ENCODE results near the gene ACSM4.
"Not testable (repeated sequence)": the region's sequence is repeated elsewhere in the genome, so short reads cannot be mapped to it uniquely, and the experiment has no call there.

ACSM4 gene

DNA sequence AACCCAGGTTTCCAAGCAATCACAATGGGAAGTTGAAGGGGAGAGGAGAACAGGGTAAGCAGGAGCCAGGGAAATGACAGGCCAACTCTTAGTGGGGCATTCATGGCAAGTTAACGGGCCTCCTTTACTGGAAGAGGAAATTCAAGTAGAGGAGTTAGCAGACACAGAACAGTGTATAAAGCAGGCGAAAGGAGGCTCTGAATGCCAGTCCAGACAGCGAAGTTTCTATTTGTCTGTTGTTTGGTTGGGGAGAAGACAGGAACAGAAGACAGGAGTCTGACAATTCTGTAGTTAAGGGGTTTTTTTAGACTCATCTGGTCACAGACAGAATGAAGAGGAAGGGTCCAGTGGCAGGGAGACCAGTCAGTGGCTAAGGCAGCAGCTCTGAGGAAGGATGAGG lies at the start of gene ACSM4:
Gene ACSM4, plus strand, starts transcription at position 301 of the 400 bp plus-strand sequence. CDS start 260 bp downstream, outside the sequence.
- in situ Hi-C loops (cut with HindIII; ENCODE audit: low sequenced_read_pairs): no loop called here

DNA sequence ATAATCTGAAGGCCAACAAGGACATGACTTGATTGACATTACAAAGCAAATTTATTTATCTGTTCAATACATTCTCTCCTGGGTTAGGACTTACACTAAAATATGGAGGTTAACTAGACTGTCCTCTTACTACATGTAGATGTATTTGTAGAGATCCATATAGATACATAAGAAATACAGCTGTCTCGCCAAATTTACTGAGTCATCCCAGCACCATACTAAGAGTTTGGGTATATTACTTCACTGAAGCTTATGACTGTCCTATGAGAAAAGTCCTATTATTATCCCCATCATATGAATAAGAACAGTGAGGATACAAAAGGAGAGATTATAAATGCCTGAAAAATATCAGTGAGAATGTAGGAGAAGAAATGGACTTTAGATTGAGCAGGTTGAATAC lies 44.8 kb upstream of the ACSM4 start:
- in situ Hi-C loops (cut with HindIII; ENCODE audit: low sequenced_read_pairs): no loop called here

DNA sequence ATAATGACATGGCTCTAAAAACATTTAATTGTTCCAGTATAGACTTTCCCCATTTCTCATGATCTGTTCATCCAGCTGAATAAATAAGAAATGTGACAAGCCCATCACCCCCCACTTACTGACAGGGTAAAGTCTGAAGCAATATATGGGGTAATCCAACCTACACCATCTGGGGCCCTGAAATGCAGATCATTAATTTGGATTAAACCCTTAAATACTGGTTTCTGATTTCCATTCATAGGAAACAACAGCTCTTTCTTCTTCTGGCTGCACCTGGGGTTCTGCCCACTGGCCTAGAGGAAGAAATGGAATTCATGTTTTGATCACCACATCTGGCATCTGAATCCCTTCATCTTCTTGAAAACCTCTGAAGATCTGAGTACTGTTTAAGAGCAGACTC lies 39.3 kb upstream of the ACSM4 start:
- in situ Hi-C loops (cut with HindIII; ENCODE audit: low sequenced_read_pairs): no loop called here

DNA sequence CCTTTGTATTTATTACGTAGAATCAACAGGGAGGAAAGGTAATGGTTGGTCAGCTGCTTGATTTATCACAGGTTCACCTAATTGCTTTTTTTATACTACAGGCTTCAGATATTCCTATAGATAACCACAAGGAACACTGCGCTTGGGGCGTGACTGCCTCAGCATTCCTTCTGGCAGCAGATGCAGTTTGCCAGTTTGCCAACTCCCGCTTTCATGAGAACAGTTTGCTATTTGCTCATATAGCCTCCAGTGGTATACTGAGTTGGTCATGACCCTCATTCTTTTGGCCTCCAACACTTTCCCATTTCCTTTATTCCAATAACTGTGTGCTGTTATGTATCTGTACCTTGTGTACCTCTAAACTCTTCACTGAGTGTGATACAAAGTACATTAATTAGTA lies 38.6 kb upstream of the ACSM4 start:
- in situ Hi-C loops (cut with HindIII; ENCODE audit: low sequenced_read_pairs): no loop called here

DNA sequence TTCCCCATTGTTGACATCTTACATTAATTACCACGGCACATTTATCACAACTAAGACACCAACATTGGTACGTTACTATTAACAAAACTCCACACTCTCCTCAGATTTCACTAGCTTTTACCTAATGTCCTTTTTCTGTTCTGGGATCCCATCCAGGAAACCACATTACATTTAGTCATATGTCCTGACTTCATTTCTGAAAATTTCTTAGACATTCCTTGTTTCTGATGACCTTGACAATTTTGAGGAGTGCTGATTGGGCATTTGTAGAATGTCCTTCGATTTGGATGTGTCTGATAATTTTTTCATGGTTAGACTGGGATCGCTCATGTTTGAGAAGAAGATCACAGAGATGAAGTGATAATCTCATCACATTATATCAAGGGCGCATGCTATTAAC lies 34.6 kb upstream of the ACSM4 start:
- in situ Hi-C loops (cut with HindIII; ENCODE audit: low sequenced_read_pairs): no loop called here

- in situ Hi-C loops (cut with HindIII; ENCODE audit: low sequenced_read_pairs): no loop called here
Observed at GRCh38 chr12:7271893-7272514, 31.9 kb upstream of the ACSM4 start.

- in situ Hi-C loops (cut with HindIII; ENCODE audit: low sequenced_read_pairs): not testable (repeated sequence)
Observed at GRCh38 chr12:7275482-7275881, 28.4 kb upstream of the ACSM4 start.

- in situ Hi-C loops (cut with HindIII; ENCODE audit: low sequenced_read_pairs): no loop called here
Observed at GRCh38 chr12:7282844-7283243, 21.0 kb upstream of the ACSM4 start.

DNA sequence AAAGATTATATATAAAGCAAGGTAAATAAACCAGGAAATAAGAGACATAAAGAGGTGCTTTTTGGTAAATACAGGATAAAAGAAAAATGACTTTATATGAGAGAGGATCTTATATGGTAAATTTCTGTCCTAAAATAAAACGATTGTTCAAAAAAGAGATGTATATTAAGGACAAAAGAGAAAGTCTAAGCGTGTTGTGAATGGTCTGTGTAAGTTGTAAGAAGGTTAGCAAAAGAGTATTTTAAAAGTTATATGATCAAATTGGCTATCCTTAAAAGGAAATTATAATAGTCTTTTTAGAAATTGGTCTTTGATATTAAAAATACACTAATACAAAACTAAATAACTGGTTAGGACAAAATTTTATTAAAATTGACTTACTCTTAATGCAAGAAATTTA lies 14.1 kb upstream of the ACSM4 start:
- in situ Hi-C loops (cut with HindIII; ENCODE audit: low sequenced_read_pairs): no loop called here

GRCh38 chr12:7290588-7290987 lies 13.3 kb upstream of the ACSM4 start:
- in situ Hi-C loops (cut with HindIII; ENCODE audit: low sequenced_read_pairs): not testable (repeated sequence)

DNA sequence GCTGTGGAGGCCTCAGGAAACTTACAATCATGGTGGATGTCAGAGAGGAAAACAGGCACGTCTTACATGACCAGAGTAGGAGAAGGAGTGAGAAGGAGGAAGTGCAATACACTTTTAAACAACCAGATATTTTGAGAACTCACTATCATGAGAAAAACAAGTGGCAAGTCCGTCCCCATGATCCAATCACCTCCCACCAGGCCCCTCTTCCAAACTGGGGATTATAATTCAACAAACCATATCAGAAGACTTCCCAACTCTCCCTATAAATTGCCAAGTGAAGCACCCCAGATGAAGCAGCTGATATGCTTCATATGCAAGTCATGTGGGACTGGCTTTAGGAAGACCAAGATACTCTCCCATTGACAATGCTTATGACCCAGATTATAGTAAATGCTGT lies 11.6 kb upstream of the ACSM4 start:
- in situ Hi-C loops (cut with HindIII; ENCODE audit: low sequenced_read_pairs): no loop called here

DNA sequence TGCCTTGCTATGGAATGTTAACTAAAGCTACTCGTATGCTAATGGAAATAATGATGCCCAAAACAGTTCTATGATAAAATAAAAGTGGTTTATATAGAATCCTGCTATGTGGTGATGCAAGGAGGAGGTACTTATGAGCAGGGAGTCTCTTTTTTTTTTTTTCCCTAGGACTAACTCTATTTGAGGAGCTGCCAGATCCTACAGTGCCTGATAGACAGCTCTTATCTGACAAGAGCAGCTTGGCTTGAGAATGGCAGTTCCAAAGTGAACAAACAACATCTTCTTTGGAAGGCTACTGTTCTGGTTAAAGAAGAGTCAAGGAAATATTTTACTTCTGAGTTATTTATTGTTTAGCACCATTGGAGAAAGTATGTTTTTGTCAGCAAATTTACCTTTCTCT lies 10.2 kb upstream of the ACSM4 start:
- in situ Hi-C loops (cut with HindIII; ENCODE audit: low sequenced_read_pairs): no loop called here

- in situ Hi-C loops (cut with HindIII; ENCODE audit: low sequenced_read_pairs): no loop called here
Observed at GRCh38 chr12:7295529-7295928, 8.3 kb upstream of the ACSM4 start.

DNA sequence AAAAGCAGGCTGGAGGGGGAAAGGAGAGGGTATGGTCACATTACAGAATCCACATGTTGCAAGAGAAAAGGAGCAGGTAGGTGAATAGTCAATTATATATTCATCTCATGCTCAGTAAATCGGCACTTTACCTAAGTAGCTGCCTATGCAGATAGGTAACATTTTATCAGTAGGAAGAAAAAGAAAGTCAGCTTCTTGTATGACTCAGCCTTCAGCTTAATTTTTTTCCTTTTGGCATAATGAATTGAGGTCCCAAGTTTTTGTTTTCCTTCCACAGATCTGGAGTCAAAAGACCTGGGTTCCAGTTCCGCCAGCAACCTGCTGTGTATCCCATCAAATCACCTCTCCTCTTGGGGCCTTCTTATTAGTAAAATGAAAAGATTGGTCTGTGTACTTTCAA lies 6.0 kb upstream of the ACSM4 start:
- in situ Hi-C loops (cut with HindIII; ENCODE audit: low sequenced_read_pairs): no loop called here

GRCh38 chr12:7302266-7302986 lies 1.4 kb upstream of the ACSM4 start:
- in situ Hi-C loops (cut with HindIII; ENCODE audit: low sequenced_read_pairs): no loop called here

DNA sequence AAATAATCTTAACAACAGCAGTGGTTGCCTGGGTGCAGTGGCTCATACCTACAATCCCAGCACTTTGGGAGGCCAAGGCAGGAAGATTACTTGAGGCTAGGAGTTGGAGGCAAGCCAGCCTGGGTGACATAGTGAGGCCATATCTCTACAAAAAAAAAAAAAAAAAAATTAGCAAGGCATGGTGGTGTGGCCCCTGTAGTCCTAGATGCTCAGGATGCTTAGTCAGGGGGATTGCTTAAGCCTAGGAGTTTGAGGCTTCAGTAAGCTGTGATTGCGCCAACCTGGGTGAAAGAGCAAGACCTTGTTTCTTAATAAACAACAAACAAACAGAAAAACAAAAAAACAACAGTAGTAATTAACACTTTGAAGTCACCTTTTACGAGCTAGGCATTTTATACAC lies 642 bp upstream of the ACSM4 start:
- in situ Hi-C loops (cut with HindIII; ENCODE audit: low sequenced_read_pairs): no loop called here

DNA sequence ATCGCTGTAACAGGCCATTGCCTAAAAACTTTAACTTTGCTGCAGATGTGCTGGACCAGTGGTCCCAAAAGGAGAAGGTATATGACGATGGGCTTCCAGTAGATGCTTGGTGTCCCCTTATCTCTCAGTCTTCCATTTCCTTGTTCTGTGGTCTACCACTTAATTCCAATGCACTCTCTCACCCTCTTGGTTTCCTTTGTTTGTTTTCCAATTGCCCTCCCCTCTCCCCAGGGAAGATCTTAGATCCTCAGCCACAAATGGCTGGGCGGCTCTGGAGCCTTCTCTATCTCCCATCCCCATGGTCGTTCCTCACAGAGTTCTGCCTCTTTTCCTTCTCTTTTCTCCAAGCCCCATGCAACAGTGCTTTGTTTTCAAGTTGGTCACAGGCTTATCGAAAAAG lies 584 bp downstream of the ACSM4 start:
- in situ Hi-C loops (cut with HindIII; ENCODE audit: low sequenced_read_pairs): no loop called here

GRCh38 chr12:7310070-7310469 lies 6.2 kb downstream of the ACSM4 start:
- in situ Hi-C loops (cut with HindIII; ENCODE audit: low sequenced_read_pairs): no loop called here

- in situ Hi-C loops (cut with HindIII; ENCODE audit: low sequenced_read_pairs): no loop called here
Observed at GRCh38 chr12:7319930-7320329, 16.1 kb downstream of the ACSM4 start.

- in situ Hi-C loops (cut with HindIII; ENCODE audit: low sequenced_read_pairs): no loop called here
Observed at GRCh38 chr12:7321624-7322023, 17.8 kb downstream of the ACSM4 start.

- in situ Hi-C loops (cut with HindIII; ENCODE audit: low sequenced_read_pairs): no loop called here
Observed at GRCh38 chr12:7322599-7322998, 18.7 kb downstream of the ACSM4 start.

DNA sequence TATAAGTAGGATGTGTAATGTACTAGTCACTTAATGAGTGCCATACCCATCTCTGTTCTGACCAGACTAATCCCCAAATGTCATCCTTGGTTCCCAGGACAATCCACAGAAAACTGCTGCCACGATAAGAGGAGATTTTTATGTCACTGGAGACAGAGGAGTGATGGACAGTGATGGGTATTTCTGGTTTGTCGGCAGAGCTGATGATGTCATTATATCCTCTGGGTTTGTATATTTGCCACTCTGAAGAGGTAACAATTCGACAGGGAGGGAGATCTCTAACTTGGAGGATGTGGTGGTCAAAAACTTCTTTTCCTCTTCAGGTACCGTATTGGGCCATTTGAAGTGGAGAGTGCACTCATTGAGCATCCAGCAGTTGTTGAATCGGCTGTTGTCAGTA lies 20.3 kb downstream of the ACSM4 start:
- in situ Hi-C loops (cut with HindIII; ENCODE audit: low sequenced_read_pairs): no loop called here

GRCh38 chr12:7327918-7328317 lies 24.0 kb downstream of the ACSM4 start:
- in situ Hi-C loops (cut with HindIII; ENCODE audit: low sequenced_read_pairs): no loop called here
